GM23338 (cell line): ENCODE measurements around the gene GJA3.

ENCODE experiments used
- CREB1 ChIP-seq: fragments of 250-450 bp; sonication (Bioruptor Pico); IDR thresholded peaks from 2 replicates; pipeline ENCODE4 v1.5.0; 2020; ENCODE audit warnings: low read depth, mild to moderate bottlenecking, moderate library complexity
- CTCF ChIP-seq, 2 experiments: fragments of 200-600 bp in 1 of 2; sonication (generic) in 1 of 2; conservative IDR thresholded peaks; 2 replicates each; pipeline versions ENCODE4 v1.5.1 to v1.6.1; 2016 to 2017; ENCODE audit warnings: antibody characterized with exemption in 2 of 2, low read depth in 2 of 2, mild to moderate bottlenecking in 2 of 2, moderate library complexity in 1 of 2
- EZH2 ChIP-seq: fragments of 200-600 bp; sonication (generic); IDR thresholded peaks from one replicate; pipeline ENCODE4 v1.8.0; 2017; ENCODE audit warnings: antibody characterized with exemption, mild to moderate bottlenecking, low read depth; ENCODE audit not compliant: unreplicated experiment
- NANOG ChIP-seq: IDR thresholded peaks from 2 replicates; pipeline ENCODE4 v1.6.1; 2016; ENCODE audit warnings: antibody characterized with exemption, borderline replicate concordance
- POLR2AphosphoS5 ChIP-seq: IDR thresholded peaks from 2 replicates; pipeline ENCODE4 v1.6.1; 2016; ENCODE audit warnings: antibody characterized with exemption, low read depth
- REST ChIP-seq: IDR thresholded peaks from one replicate; pipeline ENCODE4 v1.6.1; 2018; ENCODE audit warnings: antibody characterized with exemption; ENCODE audit not compliant: unreplicated experiment

DNA sequence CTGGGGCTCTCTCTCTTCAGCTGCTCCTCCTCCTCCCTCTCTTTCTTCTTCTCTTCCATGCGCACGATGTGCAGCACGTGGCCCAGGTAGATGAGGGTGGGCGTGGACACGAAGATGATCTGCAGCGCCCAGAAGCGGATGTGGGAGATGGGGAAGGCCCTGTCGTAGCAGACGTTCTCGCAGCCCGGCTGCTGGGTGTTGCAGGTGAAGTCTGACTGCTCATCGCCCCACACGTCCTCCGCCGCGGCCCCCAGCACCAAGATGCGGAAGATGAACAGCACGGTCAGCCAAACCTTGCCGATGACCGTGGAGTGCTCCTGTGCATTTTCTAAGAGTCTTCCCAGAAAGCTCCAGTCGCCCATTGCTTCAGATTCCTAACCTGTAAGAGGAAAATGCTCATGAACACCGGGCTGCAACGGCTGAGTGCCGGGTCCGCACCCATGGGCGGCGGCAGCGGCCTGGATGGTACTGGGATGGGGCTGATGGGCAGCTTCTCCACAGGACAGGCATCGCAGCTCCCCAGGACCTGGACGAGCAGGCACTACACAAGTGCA, 17.8 kb downstream of the GJA3 start:
- TF ChIP-seq EZH2 (no peak), CTCF (conservative IDR thresholded peaks at IDR 0.05; ENCODE audit: low read depth in 2 of 2) (no peak), POLR2AphosphoS5 (no peak), REST (no peak), NANOG (no peak), CREB1 (CRISPR knock-in tag) (no peak)
